Peyer's patch (tissue), 4 donors: Measurements from ENCODE around the gene KRTAP10-1.

ENCODE experiments used
- POLR2A ChIP-seq, 2 donors: fragments of 450-650 bp; IDR thresholded peaks; one replicate each; pipeline ENCODE4 v1.5.1; 2017; ENCODE audit warnings: antibody characterized with exemption in 2 of 2, mild to moderate bottlenecking in 2 of 2, moderate library complexity in 2 of 2
- TF ChIP-seq, protein P1 (sequence below), 6 experiments: fragments of 450-650 bp in 4 of 6; fragments of 200-600 bp in 2 of 6; sonication (generic) in 1 of 6; IDR thresholded peaks; one replicate each; pipeline ENCODE4 v1.5.1; 2017 to 2019; ENCODE audit warnings: antibody characterized with exemption in 6 of 6, mild to moderate bottlenecking in 3 of 6, moderate library complexity in 1 of 6

DNA sequence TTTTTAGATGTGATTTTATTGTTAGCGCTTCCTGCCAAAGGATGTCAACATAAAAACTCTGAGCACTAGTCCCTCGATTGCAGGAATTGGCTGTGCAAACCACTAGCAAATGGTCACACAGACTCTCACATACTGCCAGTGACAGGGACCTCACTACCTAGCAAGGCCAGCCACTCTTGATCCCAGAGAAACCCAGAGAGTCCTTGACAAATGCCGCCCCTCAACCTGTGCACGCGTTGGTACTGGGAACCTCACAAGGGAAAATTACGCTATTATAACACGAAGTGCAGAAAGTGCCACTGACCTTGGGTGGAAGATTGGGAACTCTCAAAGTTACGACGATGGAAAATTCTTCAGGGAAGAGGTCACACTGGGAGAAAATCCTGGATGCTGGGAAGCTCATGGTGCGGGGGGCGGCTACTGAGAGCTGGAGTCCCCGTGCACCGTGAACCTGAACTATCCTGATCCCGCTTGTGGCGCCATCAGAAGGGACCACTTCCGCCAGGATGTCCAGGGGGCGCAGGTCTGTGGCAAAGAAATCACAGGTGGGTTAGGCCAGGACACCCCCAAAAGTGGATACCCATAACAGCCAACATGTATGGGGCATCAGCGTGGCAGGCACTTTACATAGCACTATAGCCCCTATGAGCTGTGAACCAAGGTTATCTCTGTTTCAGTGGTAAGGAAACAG, 27.6 kb upstream of the KRTAP10-1 start:
- TF ChIP-seq, protein P1, sequence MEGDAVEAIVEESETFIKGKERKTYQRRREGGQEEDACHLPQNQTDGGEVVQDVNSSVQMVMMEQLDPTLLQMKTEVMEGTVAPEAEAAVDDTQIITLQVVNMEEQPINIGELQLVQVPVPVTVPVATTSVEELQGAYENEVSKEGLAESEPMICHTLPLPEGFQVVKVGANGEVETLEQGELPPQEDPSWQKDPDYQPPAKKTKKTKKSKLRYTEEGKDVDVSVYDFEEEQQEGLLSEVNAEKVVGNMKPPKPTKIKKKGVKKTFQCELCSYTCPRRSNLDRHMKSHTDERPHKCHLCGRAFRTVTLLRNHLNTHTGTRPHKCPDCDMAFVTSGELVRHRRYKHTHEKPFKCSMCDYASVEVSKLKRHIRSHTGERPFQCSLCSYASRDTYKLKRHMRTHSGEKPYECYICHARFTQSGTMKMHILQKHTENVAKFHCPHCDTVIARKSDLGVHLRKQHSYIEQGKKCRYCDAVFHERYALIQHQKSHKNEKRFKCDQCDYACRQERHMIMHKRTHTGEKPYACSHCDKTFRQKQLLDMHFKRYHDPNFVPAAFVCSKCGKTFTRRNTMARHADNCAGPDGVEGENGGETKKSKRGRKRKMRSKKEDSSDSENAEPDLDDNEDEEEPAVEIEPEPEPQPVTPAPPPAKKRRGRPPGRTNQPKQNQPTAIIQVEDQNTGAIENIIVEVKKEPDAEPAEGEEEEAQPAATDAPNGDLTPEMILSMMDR (IDR thresholded peaks at IDR 0.05), result no peak
- TF ChIP-seq POLR2A (IDR thresholded peaks at IDR 0.05), result no peak
